Mucosa of stomach (tissue), 1 donor: Measurements from ENCODE around the gene AIRE.

Experiments used
- H3K27me3 ChIP-seq: one replicate; pipeline ENCODE4 v1.7.0; 2013; ENCODE audit warnings: mild to moderate bottlenecking, low read length; ENCODE audit not compliant: control insufficient read depth, insufficient read depth
- H3K36me3 ChIP-seq: one replicate; pipeline ENCODE4 v1.7.0; 2013; ENCODE audit warnings: low read length; ENCODE audit not compliant: control insufficient read depth, insufficient read depth
- H3K4me1 ChIP-seq: one replicate; pipeline ENCODE4 v1.7.0; 2013; ENCODE audit warnings: mild to moderate bottlenecking, low read length; ENCODE audit not compliant: control insufficient read depth, insufficient read depth
- H3K4me3 ChIP-seq: one replicate; pipeline ENCODE4 v1.7.0; 2013; ENCODE audit warnings: low read length
- H3K9ac ChIP-seq: one replicate; pipeline ENCODE4 v1.7.0; 2013; ENCODE audit warnings: mild to moderate bottlenecking, low read length, moderate library complexity
- H3K9me3 ChIP-seq: one replicate; pipeline ENCODE4 v1.7.0; 2013; ENCODE audit warnings: mild to moderate bottlenecking, low read length, moderate library complexity; ENCODE audit not compliant: control insufficient read depth
- donor health status: Pancreatic carcinoma.

Gene AIRE

DNA sequence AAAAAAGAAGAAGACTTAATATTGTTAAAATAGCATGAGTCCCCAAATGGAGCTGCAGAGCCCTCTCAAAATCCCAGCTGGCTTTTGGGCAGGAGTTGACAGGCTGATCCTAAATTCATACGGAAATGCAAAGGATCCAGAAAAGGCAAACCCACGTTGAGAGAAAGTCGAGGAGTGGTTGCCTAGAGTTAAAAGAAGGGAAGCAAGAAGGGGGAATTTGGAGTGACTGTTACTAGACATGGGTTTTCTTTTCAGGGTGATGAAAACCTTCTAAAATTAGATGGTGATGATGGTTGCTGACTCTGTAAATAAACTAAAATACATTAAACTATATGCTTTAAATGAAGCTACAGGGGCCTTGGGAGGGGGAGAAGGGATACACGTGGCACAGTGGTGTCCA lies 25.6 kb upstream of the AIRE start:
- Histone ChIP-seq H3K4me3 (no peak overlapping the region), H3K9ac (no peak overlapping the region), H3K36me3 (no peaks in the 10 kb centered on the region), H3K27me3 (no peaks in the 10 kb centered on the region), H3K9me3 (no peaks in the 10 kb centered on the region), H3K4me1 (no peaks in the 10 kb centered on the region)

DNA sequence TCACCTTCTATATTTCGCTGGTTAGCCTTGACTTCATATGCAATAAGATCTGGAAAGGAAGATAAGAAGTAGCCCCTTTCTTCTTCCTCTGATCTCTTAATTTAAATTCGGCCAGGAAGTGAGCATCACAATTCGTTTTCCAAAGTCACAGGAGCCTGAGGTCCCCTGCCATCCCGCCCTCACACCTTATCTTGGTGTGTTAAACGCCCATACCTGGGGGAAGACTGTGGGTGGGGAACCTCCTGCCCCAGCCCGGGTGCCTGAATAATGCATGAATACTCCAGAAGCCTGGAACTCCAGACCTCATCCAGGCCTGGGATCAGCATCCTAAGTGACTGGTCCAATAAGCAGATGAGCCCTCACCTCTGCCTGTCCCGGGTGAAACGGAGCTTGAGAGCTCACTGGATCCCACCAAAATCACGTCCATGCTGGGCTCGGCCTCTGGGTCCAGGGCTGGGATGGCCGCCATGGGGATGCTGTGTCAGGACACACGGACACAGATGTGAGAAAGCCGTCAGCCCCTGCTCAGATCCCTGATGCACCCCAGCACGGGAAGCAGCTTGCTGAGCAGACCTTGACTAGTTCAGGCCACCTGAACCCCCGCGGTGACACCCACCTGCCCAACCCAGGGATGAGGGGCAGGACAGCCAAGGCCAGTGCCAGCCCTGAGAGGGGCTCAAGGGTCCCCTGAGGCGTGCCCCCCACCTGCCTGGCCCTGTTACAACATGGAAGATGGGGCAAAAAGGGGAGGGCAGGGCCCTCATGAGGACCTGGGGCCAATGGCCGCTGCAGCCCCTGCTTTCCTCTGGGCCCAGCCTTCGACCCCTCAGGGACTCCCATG lies 24.7 kb upstream of the AIRE start:
- Histone ChIP-seq H3K9me3 (no peaks in the 10 kb centered on the region), H3K9ac (no peak overlapping the region), H3K27me3 (no peaks in the 10 kb centered on the region), H3K36me3 (no peaks in the 10 kb centered on the region), H3K4me3 (no peak overlapping the region), H3K4me1 (no peaks in the 10 kb centered on the region)

DNA sequence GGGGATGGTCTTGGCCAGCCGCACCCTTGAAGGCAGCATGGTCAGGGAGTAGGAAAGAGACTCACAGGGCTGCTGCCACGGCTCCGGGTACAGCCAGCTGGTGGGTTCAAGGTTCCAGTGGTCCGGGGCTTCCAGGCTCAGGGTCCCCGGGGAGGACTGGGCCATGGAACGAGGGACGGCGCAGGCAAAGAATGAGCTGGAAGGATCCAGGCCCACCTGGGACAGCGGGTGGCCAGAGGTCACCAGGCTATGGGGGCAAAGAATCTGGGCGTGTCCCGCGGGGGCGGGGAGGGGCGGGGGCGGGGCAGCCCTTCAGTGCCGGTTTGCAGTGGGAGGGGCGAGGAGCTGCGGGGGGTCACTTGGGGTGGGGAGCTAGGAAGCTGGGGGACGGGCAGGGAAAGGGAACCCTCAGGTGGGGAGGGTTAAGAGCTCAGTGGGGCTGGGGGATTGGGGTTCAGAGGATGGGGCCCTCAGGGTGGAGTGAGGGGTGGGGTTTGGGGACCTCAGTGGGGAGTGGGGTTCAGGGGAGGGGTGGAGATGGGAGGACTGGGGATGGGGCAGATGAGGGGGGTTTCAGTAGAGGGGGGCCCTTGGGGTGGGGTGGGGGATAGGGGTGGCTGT lies 23.9 kb upstream of the AIRE start, which contains the start of gene DNMT3L:
TSS of gene DNMT3L (minus strand) at position 223 of the 621 bp plus-strand sequence. CDS start 638 bp downstream, outside the sequence.
- H3K4me1 ChIP-seq, result no peaks in the 10 kb centered on the region
- H3K27me3 ChIP-seq, result no peaks in the 10 kb centered on the region
- no peaks in the 10 kb centered on the region for H3K9me3 ChIP-seq
- no peak within 1 kb of the TSS for H3K9ac ChIP-seq
- H3K36me3 ChIP-seq, result no peaks in the 10 kb centered on the region
- H3K4me3 ChIP-seq, result no peak within 1 kb of the TSS

DNA sequence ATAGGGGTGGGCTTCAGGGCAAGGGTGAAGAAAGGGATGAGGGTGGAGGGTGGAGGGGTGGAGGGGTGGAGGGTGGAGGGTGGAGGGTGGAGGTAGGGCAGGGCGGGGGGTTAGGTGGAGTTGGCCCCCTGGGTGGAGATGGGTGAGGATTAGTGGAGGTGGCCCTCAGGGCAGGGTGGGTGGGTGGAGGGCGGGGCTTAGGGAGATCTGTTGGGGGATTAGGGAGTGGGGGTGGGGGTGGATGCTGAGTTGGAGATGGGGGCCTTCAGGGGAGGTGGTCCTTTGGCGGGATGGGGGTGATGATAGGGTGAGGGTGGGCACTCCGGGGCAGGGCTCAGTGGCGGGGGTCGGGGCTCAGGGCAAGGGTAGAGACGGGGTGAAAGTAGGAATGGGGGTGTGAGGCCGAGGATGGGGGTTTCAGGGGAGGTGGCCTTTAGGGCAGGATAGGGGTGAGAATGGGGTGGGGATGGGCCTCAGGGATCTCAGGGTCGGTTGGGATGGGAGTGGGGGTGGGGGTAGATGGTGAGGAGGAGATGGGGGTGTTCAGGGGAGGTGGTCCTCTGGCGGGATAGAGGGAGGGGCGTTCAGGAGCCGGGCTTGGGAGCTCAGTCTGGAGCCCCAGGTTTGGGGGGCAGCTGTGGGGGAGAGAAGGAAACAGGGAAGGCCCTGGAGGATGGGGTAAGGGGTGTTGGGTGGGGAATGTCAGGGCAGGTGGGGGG lies 23.2 kb upstream of the AIRE start:
- no peaks in the 10 kb centered on the region for H3K36me3 ChIP-seq
- H3K27me3 ChIP-seq, result no peaks in the 10 kb centered on the region
- H3K9ac ChIP-seq, result no peak overlapping the region
- no peaks in the 10 kb centered on the region for H3K4me1 ChIP-seq
- no peak overlapping the region for H3K4me3 ChIP-seq
- H3K9me3 ChIP-seq, result no peaks in the 10 kb centered on the region

DNA sequence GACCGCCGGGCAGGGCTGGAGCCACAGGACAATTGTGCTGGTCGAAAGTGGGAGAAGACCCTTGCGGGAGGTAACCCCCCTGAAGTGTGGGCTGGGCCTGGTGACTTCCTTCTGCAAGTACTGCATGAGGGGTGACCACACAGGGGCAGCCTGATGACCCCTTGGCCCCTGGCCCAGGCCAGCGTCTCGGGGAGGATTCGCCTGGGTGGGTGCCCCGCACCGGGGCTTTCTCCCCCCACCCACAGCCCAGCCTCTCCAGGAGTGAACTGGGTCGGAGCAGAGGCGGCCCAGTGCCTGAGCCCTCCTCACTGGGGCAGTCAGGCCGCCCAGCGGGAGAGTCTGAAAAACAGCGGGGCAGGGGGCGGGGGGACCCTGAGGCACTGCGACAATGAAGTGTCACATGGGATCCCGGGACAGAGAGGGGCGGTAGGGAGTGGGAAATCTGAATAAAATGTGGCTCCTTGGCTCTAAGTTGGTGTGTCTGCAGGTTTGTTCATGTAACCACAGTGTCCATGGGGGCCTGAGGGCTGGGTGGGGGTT lies 22.4 kb upstream of the AIRE start:
- Histone ChIP-seq H3K36me3 (no peaks in the 10 kb centered on the region), H3K4me1 (no peaks in the 10 kb centered on the region), H3K9me3 (no peaks in the 10 kb centered on the region), H3K9ac (no peak overlapping the region), H3K4me3 (no peak overlapping the region), H3K27me3 (no peaks in the 10 kb centered on the region)

DNA sequence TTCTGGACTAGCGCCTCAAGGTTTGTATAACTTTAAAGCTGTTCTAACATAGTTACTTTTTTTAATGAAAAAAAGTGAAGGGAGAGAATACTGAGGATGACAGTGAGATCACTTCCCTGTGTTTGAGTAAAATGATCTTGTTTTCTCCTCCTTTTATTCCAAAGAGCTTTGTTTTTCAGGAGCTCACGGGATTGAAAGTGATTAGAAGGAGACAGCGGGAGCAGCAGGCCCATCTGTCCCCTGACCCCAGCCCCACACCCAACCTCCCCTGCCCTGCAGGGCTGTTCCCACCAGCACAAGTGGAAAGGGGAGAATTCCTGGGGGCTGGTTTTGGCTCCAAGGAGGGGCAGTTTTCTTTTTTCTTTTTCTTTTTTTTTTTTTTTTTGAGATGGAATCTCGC lies 21.9 kb upstream of the AIRE start:
- no peaks in the 10 kb centered on the region for H3K36me3 ChIP-seq
- H3K4me3 ChIP-seq, result no peak overlapping the region
- H3K4me1 ChIP-seq, result no peaks in the 10 kb centered on the region
- no peaks in the 10 kb centered on the region for H3K9me3 ChIP-seq
- H3K9ac ChIP-seq, result no peak overlapping the region
- no peaks in the 10 kb centered on the region for H3K27me3 ChIP-seq

DNA sequence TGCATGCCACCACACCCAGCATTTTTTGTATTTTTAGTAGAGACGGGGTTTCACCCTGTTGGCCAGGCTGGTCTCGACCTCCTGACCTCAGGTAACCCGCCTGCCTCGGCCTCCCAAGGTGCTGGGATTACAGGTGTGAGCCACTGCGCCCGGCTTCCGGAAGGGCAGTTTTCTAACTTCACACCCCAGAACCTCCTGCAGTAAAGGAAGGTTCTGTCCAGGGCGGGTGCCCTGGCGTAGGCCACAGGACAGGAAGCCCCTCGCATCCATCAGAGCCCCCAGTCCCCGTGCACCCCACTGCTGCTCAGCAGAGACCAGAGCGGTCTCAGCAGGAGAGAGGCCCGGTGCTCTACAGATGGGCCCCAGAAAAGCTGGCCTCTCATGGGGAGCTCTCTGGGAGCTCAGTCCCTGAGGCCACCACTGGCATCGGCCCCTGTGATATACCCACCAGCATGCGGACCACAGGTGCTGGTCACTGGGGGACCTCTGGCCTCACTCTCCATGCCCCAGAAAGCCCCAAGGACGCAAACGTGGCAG lies 19.9 kb upstream of the AIRE start:
- H3K4me3 ChIP-seq, result no peak overlapping the region
- no peaks in the 10 kb centered on the region for H3K36me3 ChIP-seq
- H3K9me3 ChIP-seq, result no peaks in the 10 kb centered on the region
- H3K27me3 ChIP-seq, result no peaks in the 10 kb centered on the region
- no peak overlapping the region for H3K9ac ChIP-seq
- no peaks in the 10 kb centered on the region for H3K4me1 ChIP-seq

DNA sequence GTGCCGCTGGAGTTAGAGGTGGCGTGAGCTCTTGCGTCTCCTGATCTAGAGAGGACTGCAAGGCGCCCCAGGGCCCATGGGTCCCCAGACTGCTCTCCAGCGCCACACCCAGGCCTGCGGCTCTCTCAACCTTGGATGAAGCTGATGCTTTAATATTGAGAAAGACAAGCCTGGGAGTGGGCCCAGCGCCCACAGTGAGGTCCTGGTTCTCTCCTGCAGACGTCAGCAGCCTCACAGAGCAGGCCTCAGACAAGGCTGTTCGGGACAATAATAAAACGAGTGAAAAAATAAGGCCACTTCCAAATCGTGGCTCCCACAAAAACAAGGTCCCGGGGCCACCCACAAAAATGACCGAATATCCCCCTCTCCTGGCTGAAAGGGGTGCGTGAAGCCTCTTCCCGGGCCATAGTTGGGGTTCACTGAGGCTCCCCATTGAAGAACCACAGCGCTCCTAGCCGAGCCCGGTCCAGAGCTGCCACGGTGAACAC lies 18.0 kb upstream of the AIRE start:
- no peaks in the 10 kb centered on the region for H3K4me1 ChIP-seq
- no peaks in the 10 kb centered on the region for H3K27me3 ChIP-seq
- H3K36me3 ChIP-seq, result no peaks in the 10 kb centered on the region
- H3K9me3 ChIP-seq, result no peaks in the 10 kb centered on the region
- no peak overlapping the region for H3K4me3 ChIP-seq
- no peak overlapping the region for H3K9ac ChIP-seq

DNA sequence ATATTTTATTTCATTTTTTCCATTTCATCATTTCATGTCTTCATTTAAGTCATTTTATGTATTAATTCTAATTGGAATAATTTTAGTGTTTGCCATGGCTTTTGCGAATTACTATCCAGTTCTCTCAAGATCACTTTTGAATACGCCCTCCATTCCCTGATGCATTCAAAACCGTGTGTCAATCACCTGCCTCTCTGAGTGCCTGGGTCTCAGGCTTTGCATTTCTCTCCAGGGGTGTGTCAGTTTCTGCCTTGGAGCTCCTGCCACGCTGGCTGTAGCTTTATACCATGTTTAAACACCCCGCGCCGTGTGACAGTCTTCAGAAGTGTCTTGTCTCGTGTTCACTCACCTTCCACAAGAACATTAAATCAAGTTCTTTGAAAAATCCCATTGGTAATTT lies 16.6 kb upstream of the AIRE start:
- H3K36me3 ChIP-seq, result no peaks in the 10 kb centered on the region

DNA sequence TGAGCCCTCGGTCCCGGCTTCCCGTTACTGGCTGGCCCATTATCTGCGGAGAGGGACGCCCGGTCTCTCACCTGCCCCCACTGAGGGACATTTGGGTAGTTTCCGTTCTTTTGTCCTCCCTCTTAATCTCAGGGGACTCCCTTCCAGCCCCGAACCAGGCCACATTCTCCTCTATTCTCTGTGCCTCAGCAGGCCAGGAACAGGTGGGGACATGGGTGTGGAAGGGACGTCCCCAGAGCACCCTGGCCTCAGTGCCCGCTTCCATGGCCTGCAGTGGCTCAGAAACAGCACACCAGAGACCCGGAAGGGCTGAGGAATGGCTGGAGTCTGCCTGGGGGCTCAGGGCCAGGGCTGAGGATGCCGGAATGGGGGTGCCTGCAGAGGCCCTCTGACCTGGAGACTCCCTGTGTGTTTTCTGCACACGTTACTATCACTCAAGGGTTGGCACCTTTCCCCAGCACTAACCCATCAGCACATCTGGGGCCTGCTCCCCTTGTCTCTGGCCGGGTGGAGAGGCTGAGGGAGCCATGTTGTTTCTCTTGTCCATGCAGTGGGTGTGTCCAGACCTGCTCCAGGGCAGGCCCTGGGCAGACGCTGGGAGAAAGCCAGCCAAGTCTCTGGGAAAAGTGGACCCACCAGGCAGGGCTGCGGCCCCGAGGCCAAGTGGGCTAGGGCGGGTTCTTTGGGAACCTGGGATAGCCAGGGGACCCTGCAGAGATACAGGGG lies 14.0 kb upstream of the AIRE start:
- H3K27me3 ChIP-seq, result no peaks in the 10 kb centered on the region
- no peak overlapping the region for H3K9ac ChIP-seq
- no peaks in the 10 kb centered on the region for H3K4me1 ChIP-seq
- H3K9me3 ChIP-seq, result no peaks in the 10 kb centered on the region
- H3K4me3 ChIP-seq, result no peak overlapping the region
- H3K36me3 ChIP-seq, result no peaks in the 10 kb centered on the region

More for the DNA sequence above, 16.6 kb upstream of the AIRE start:
- Histone ChIP-seq H3K4me1 (no peaks in the 10 kb centered on the region), H3K9ac (no peak overlapping the region), H3K9me3 (no peaks in the 10 kb centered on the region), H3K27me3 (no peaks in the 10 kb centered on the region), H3K4me3 (no peak overlapping the region)

DNA sequence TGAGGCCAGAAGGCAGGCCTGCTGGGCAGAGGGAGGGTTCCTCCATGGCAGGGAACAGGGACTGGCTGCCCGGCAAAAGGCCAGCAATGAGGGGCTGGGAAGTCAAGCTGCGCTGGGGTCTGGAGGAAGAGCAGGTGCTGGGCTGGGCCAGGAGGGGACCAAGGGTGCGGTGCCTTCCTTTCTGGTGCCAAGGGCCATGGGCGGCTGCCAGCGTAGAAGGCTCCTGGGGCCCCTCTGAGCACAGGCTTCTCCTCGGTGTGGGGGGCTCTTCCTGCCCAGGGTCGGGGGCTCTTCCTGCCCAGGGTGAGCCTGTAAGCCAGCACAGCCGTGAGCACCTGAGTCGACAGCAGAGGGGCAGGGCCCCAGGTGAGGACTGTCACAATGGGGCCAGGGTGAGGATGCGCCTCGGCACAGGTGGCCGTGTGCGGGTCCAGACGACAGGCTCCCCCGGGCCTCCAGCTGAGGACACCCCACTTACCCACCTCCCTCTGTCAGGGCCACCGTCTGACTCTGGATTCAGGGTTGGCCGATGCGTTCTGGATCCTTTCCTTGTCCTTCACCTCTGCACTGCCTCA lies 13.3 kb upstream of the AIRE start:
- H3K4me1 ChIP-seq, result no peaks in the 10 kb centered on the region
- no peak overlapping the region for H3K9ac ChIP-seq
- no peaks in the 10 kb centered on the region for H3K36me3 ChIP-seq
- no peak overlapping the region for H3K4me3 ChIP-seq
- no peaks in the 10 kb centered on the region for H3K9me3 ChIP-seq
- no peaks in the 10 kb centered on the region for H3K27me3 ChIP-seq
